NCI-H526 (cell line): ENCODE measurements around the gene DNAI4.
A peak's percentile ranks its signal among the peaks of the same experiment; 100 is the strongest.

Source experiments
- DNase-seq, 2 experiments: peaks; one replicate each; lab custom pipeline; 2025; lab: John Stamatoyannopoulos, UW

The DNAI4 gene

DNA sequence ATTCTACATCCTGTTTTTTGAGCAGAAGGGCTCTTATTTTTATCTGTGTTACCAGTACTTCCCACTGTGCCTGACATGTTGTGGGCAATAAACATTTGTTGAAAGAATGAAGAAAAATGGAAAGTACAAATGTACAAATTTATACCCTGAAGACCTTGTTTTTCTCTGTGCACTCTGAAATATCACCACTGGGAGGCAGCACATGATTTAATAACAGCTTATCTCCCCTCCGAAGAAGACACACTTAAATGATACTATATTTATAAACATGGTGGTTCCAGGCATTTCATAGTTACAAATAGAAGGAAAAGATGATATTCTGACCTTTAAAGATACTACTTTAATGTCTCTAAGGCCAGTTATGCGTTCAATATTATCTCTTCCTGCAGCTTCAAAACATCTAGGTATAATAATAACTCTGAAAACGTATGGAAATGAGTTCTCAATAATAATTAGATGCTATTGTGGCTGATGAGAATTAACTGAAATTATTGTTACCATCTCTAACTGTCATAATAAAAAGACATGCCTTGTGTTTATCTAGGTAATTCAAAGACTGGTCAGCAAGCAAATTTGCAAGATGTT, 159.6 kb downstream of the DNAI4 start:
- peak; percentile 50 to 72 for DNase-seq
